Right lobe of liver (tissue), 4 donors: Measurements from ENCODE around the gene INO80B.

Experiments used
- CTCF ChIP-seq, 4 donors: fragments of 200-600 bp in 3 of 4; fragments of 450-650 bp in 1 of 4; IDR thresholded peaks; one replicate each; pipeline versions ENCODE4 v1.5.1 to v1.8.0; 2016 to 2022; ENCODE audit warnings: antibody characterized with exemption in 4 of 4, mild to moderate bottlenecking in 2 of 4
- POLR2A ChIP-seq: fragments of 450-650 bp; IDR thresholded peaks from one replicate; pipeline ENCODE4 v1.6.1; 2017; ENCODE audit warnings: antibody characterized with exemption, mild to moderate bottlenecking
- donor health status: DM: no; HTN: no; CAD: no.
- donor health status: DM: no; HTN: no; CAD: no.
- donor health status: DM: no; HTN: yes; CAD: no.

- peak in 3 of 4 donors; percentile 14 to 28 (median 19) for TF ChIP-seq CTCF (IDR thresholded peaks at IDR 0.05)
- TF ChIP-seq POLR2A, result no peak
Measured at GRCh38 chr2:74414881-74415761, 39.8 kb upstream of the INO80B start.
